Astrocyte of the cerebellum (primary cell): ENCODE data around the gene SLC9A5.

Experiments used
- DNase-seq: peaks from one replicate; pipeline ENCODE4 v3.0.0-alpha.2; 2011; ENCODE audit warnings: low read depth
- H3K4me3 ChIP-seq: 2 replicates; pipeline ENCODE4 v1.5.1; 2011; ENCODE audit warnings: mild to moderate bottlenecking, low read depth, low read length, moderate library complexity
- CTCF ChIP-seq: IDR thresholded peaks from 2 replicates; pipeline ENCODE4 v1.5.1; 2012; ENCODE audit warnings: low read length, low read depth, moderate library complexity, mild to moderate bottlenecking; ENCODE audit errors: missing control alignments
- in situ Hi-C: cut with HindIII; loops from 2 replicates; pipeline ENCODE4 v1.10.0; 2017; ENCODE audit warnings: low sequenced_read_pairs

Gene SLC9A5

GRCh38 chr16:67298277-67298676, 49.5 kb downstream of the SLC9A5 start:
- no peak for TF ChIP-seq CTCF
- in situ Hi-C loops = no loop called here
- no peak for DNase-seq

GRCh38 chr16:67299269-67299668, 50.5 kb downstream of the SLC9A5 start:
- TF ChIP-seq CTCF = no peak
- no peak for DNase-seq
- in situ Hi-C loops = no loop called here
- no peak overlapping the region for H3K4me3 ChIP-seq

More at GRCh38 chr16:67298277-67298676, 49.5 kb downstream of the SLC9A5 start:
- H3K4me3 ChIP-seq = no peak overlapping the region

- in situ Hi-C loops = no loop called here
Observed at GRCh38 chr16:67301080-67301782, 52.5 kb downstream of the SLC9A5 start.

GRCh38 chr16:67302076-67302475, 53.3 kb downstream of the SLC9A5 start:
- no peak overlapping the region for H3K4me3 ChIP-seq
- in situ Hi-C loops = no loop called here
- no peak for DNase-seq
- no peak for TF ChIP-seq CTCF

More at GRCh38 chr16:67301080-67301782, 52.5 kb downstream of the SLC9A5 start:
- no peak for TF ChIP-seq CTCF
- no peak for DNase-seq
- no peak overlapping the region for H3K4me3 ChIP-seq

GRCh38 chr16:67302970-67303369, 54.2 kb downstream of the SLC9A5 start:
- in situ Hi-C loops = no loop called here
- no peak overlapping the region for H3K4me3 ChIP-seq
- DNase-seq = no peak
- no peak for TF ChIP-seq CTCF

GRCh38 chr16:67304020-67304419, 55.2 kb downstream of the SLC9A5 start:
- in situ Hi-C loops = no loop called here
- no peak overlapping the region for H3K4me3 ChIP-seq
- no peak for DNase-seq
- TF ChIP-seq CTCF = no peak
